ENCODE measurements around the gene BCAN. TPM values are rescaled to one million over a fixed set of nuclear protein-coding genes. Genes with fewer than 3 reads are reported as not detected.
A peak's percentile ranks its signal among the peaks of the same experiment; 100 is the strongest.
"Not testable (repeated sequence)": the region's sequence is repeated elsewhere in the genome, so short reads cannot be mapped to it uniquely, and the experiment has no call there.

The BCAN gene
- total RNA-seq, 2 experiments from 2014 or later, result not detected

DNA sequence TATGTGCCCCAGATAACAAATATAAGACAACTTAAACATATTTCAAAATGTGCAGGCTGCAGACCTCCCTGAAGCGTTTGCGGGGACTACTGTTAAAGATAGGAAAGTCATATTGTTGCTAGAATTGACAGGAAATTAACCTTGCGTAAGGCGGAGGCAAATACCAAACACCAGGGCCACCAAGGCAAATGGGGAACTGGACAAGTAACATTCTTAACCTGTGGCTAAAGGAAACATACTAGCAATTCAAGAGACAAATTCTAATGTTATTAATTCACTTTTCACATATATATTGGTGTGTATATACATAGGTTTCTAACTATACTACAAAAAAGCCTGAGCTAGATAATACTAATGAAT lies 15.9 kb upstream of the BCAN start:
- ChIA-PET POLR2A (interaction anchor here (0.7 kb wide), 1 partner anchor 31 kb away, joined by 3 read pairs; no protein-coding TSS in a partner anchor), CTCF (interaction anchor here (0.7 to 12.4 kb wide), 18 partner anchors 10 to 241 kb away, joined by 3 to 273 read pairs (median 7); partner anchors contain the start of genes BCAN, CRABP2 and NES)
- intact Hi-C loops (cut with micrococcal nuclease), result no loop called here
- Mint-ChIP-seq H3K36me3 (ENCODE audit: low read depth) (no peaks in the 10 kb centered on the region), H3K4me1 (ENCODE audit: low read depth) (peaks cover 10% of the 10 kb centered on the region), H3K9me3 (no peaks in the 10 kb centered on the region), H3K27ac (no peak overlapping the region), H3K27me3 (peaks cover 39% of the 10 kb centered on the region), H3K4me3 (no peak overlapping the region)
- ATAC-seq, result no peak
- no peak for DNase-seq
- TF ChIP-seq, protein P1, sequence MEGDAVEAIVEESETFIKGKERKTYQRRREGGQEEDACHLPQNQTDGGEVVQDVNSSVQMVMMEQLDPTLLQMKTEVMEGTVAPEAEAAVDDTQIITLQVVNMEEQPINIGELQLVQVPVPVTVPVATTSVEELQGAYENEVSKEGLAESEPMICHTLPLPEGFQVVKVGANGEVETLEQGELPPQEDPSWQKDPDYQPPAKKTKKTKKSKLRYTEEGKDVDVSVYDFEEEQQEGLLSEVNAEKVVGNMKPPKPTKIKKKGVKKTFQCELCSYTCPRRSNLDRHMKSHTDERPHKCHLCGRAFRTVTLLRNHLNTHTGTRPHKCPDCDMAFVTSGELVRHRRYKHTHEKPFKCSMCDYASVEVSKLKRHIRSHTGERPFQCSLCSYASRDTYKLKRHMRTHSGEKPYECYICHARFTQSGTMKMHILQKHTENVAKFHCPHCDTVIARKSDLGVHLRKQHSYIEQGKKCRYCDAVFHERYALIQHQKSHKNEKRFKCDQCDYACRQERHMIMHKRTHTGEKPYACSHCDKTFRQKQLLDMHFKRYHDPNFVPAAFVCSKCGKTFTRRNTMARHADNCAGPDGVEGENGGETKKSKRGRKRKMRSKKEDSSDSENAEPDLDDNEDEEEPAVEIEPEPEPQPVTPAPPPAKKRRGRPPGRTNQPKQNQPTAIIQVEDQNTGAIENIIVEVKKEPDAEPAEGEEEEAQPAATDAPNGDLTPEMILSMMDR (IDR thresholded peaks at IDR 0.05), result no peak

GRCh38 chr1:156627313-156627880 lies 14.5 kb upstream of the BCAN start:
- CTCF ChIA-PET, result interaction anchor here (0.6 to 12.4 kb wide), 41 partner anchors 8 to 334 kb away, joined by 3 to 273 read pairs (median 4); partner anchors contain the start of genes BCAN, CRABP2, HAPLN2 and IQGAP3

GRCh38 chr1:156629823-156630449 lies 12.0 kb upstream of the BCAN start:
- no peak overlapping the region for H3K27ac Mint-ChIP-seq
- H3K4me3 Mint-ChIP-seq, result no peak overlapping the region
- no peak for ATAC-seq
- H3K4me1 Mint-ChIP-seq (ENCODE audit: low read depth), result peaks cover 6% of the 10 kb centered on the region
- CTCF ChIA-PET, result interaction anchor here (1.2 to 12.4 kb wide), 7 partner anchors 14 to 244 kb away, joined by 3 to 273 read pairs (median 4); partner anchors contain the start of genes BCAN and NES
- no peaks in the 10 kb centered on the region for H3K9me3 Mint-ChIP-seq
- POLR2A ChIA-PET, result interaction anchor here (1.1 kb wide), 1 partner anchor 55 kb away, joined by 3 read pairs; no protein-coding TSS in a partner anchor
- intact Hi-C loops (cut with micrococcal nuclease), result no loop called here
- H3K36me3 Mint-ChIP-seq (ENCODE audit: low read depth), result no peaks in the 10 kb centered on the region
- no peak for DNase-seq
- H3K27me3 Mint-ChIP-seq, result peaks cover 35% of the 10 kb centered on the region
- TF ChIP-seq, protein P1 (IDR thresholded peaks at IDR 0.05), result no peak

More at GRCh38 chr1:156627313-156627880, 14.5 kb upstream of the BCAN start:
- Mint-ChIP-seq H3K36me3 (ENCODE audit: low read depth) (no peaks in the 10 kb centered on the region), H3K4me1 (ENCODE audit: low read depth) (peaks cover 10% of the 10 kb centered on the region), H3K4me3 (no peak overlapping the region), H3K27ac (no peak overlapping the region), H3K27me3 (peaks cover 43% of the 10 kb centered on the region), H3K9me3 (no peaks in the 10 kb centered on the region)
- POLR2A ChIA-PET, result interaction anchor here (0.6 to 1.1 kb wide), 3 partner anchors 18 to 78 kb away, joined by 3 read pairs; partner anchors contain the start of gene CRABP2
- DNase-seq (peak; percentile 60), ATAC-seq (peak; percentile 45)
- intact Hi-C loops (cut with micrococcal nuclease), result no loop called here
- TF ChIP-seq, protein P1 (IDR thresholded peaks at IDR 0.05), result peak; percentile 66

DNA sequence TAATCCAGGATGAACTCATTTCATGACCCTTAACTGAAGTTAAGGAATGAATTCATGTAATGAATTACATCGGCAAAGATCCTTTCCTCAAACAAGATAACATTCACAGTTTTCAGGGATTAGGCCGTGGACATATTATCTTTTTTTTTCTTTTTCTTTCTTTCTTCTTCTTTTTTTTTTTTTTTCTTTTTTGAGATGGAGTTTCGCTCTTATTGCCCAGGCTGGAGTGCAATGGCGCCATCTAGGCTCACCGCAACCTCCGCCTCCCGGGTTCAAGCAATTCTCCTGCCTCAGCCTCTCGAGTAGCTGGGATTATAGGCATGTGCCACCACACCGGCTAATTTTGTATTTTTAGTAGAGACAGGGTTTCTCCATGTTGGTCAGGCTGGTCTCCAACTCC lies 10.8 kb upstream of the BCAN start:
- peaks cover 30% of the 10 kb centered on the region for H3K27me3 Mint-ChIP-seq
- ChIA-PET POLR2A (interaction anchor here (1.3 kb wide), 1 partner anchor 19 kb away, joined by 4 read pairs; no protein-coding TSS in a partner anchor), CTCF (interaction anchor here (1.2 to 12.4 kb wide), 6 partner anchors 17 to 95 kb away, joined by 3 to 273 read pairs (median 4); no protein-coding TSS in a partner anchor)
- H3K4me3 Mint-ChIP-seq; intact Hi-C loops (cut with micrococcal nuclease); ATAC-seq; H3K27ac Mint-ChIP-seq; H3K4me1 Mint-ChIP-seq (ENCODE audit: low read depth); DNase-seq; H3K9me3 Mint-ChIP-seq; H3K36me3 Mint-ChIP-seq (ENCODE audit: low read depth): not testable (repeated sequence)

DNA sequence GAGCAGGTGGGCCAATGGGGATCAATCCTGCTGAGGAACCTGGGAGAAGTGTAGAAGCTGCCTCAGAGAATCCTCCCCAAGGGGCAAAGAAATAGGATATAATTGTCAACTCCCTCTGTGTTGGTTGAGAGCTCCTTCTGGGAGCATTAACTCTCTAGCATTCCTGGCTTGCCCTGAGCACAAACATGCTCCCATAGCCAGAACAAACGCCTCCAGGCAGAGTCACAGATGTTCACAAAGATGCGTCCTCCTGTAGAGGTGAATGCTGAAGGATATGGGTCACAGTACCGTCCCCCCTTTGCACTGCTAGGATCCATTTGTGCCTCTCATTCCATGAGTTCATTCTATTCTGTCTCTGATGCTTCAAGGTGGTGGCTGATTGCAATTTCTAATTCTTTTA lies 9.6 kb upstream of the BCAN start:
- Mint-ChIP-seq H3K36me3 (ENCODE audit: low read depth) (no peaks in the 10 kb centered on the region), H3K27ac (no peak overlapping the region), H3K27me3 (peaks cover 32% of the 10 kb centered on the region), H3K9me3 (no peaks in the 10 kb centered on the region), H3K4me1 (ENCODE audit: low read depth) (no peaks in the 10 kb centered on the region), H3K4me3 (no peak overlapping the region)
- DNase-seq, result no peak
- CTCF ChIA-PET, result interaction anchor here (2.1 to 12.4 kb wide), 2 partner anchors 26 to 57 kb away, joined by 8 to 273 read pairs; no protein-coding TSS in a partner anchor
- POLR2A ChIA-PET, result interaction anchor here (0.6 to 1.0 kb wide), 2 partner anchors 26 to 115 kb away, joined by 3 to 4 read pairs; no protein-coding TSS in a partner anchor
- intact Hi-C loops (cut with micrococcal nuclease), result no loop called here
- ATAC-seq, result no peak
- TF ChIP-seq, protein P1 (IDR thresholded peaks at IDR 0.05), result no peak

Data from activated CD8-positive, alpha-beta T cell treated with anti-CD3 and anti-CD28 coated beads for 36 hours (primary cell).